ENCODE results near the gene CORT.

The CORT gene, protein sequence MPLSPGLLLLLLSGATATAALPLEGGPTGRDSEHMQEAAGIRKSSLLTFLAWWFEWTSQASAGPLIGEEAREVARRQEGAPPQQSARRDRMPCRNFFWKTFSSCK

DNA sequence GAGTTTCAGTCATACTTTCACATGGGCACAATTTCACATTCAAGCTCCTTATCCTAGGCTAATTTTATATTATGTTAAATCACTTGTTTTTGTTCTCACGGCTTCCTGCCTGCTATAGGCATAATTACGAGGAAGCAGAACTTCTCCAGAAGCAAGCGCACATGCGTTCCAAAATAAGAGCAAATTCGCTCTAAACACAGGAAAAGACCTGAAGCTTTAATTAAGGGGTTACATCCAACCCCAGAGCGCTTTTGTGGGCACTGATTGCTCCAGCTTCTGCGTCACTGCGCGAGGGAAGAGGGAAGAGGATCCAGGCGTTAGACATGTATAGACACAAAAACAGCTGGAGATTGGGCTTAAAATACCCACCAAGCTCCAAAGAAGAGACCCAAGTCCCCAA, at the start of gene CORT:
Gene CORT (plus strand): TSS at position 281 of the 400 bp plus-strand sequence. CDS start 193 bp downstream, outside the sequence.
- Histone ChIP-seq H2AFZ (ENCODE audit: low read length) (no peak within 1 kb of the TSS), H3K79me2 (ENCODE audit: insufficient read depth, low read length) (no peaks in the 10 kb centered on the region), H3K36me3 (ENCODE audit: insufficient read depth, low read length) (no peaks in the 10 kb centered on the region), H3K27me3 (ENCODE audit: insufficient read depth, low read length) (no peaks in the 10 kb centered on the region), H3K9me3 (ENCODE audit: low read length) (no peaks in the 10 kb centered on the region), H3K4me3 (ENCODE audit: low read depth, low read length, poor library complexity, severe bottlenecking) (no peak within 1 kb of the TSS), H3K4me2 (ENCODE audit: low read length) (no peak within 1 kb of the TSS), H3F3A (ENCODE audit: insufficient read depth, low read length) (no peaks in the 10 kb centered on the region), H4K20me1 (ENCODE audit: insufficient read depth, low read length) (no peaks in the 10 kb centered on the region), H3K4me1 (ENCODE audit: insufficient read depth, low read length, severe bottlenecking) (no peaks in the 10 kb centered on the region), H3K9ac (ENCODE audit: low read length) (no peak within 1 kb of the TSS), H3K9me2 (ENCODE audit: low read depth, low read length) (no peaks in the 10 kb centered on the region), H3K27ac (ENCODE audit: low read depth, low read length, poor library complexity, severe bottlenecking) (no peak within 1 kb of the TSS)
- TF ChIP-seq EZH2 (IDR thresholded peaks at IDR 0.05; ENCODE audit: borderline replicate concordance, low read length): no peak
- TF ChIP-seq, protein P1, sequence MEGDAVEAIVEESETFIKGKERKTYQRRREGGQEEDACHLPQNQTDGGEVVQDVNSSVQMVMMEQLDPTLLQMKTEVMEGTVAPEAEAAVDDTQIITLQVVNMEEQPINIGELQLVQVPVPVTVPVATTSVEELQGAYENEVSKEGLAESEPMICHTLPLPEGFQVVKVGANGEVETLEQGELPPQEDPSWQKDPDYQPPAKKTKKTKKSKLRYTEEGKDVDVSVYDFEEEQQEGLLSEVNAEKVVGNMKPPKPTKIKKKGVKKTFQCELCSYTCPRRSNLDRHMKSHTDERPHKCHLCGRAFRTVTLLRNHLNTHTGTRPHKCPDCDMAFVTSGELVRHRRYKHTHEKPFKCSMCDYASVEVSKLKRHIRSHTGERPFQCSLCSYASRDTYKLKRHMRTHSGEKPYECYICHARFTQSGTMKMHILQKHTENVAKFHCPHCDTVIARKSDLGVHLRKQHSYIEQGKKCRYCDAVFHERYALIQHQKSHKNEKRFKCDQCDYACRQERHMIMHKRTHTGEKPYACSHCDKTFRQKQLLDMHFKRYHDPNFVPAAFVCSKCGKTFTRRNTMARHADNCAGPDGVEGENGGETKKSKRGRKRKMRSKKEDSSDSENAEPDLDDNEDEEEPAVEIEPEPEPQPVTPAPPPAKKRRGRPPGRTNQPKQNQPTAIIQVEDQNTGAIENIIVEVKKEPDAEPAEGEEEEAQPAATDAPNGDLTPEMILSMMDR (IDR thresholded peaks at IDR 0.05; ENCODE audit: low read length): no peak

DNA sequence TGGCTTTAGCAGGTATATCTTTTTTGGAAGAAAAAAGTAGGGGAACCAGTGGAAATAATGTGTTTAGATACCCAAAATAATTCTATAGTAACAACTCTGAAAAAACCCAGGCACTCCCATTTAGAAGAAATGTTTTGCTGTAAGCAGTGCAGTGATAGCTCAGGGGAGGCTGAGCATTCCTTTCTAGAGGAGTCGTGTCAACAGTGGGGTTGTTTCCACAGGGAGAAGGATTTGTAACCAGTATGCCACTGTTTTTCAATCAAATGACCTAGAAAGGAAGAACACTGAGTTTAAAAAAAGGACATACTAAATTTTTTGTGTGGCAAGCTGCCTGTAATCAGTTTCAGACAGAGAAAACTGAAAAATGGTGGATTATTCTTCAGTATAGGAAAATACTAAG, 48.5 kb upstream of the CORT start:
- H3K9ac ChIP-seq (ENCODE audit: low read length): no peak overlapping the region
- no peaks in the 10 kb centered on the region for H3K9me2 ChIP-seq (ENCODE audit: low read depth, low read length)
- peaks cover 46% of the 10 kb centered on the region for H3K36me3 ChIP-seq (ENCODE audit: insufficient read depth, low read length)
- no peak overlapping the region for H2AFZ ChIP-seq (ENCODE audit: low read length)
- H3K4me1 ChIP-seq (ENCODE audit: insufficient read depth, low read length, severe bottlenecking): peaks cover 17% of the 10 kb centered on the region
- H3K9me3 ChIP-seq (ENCODE audit: low read length): no peaks in the 10 kb centered on the region
- no peak overlapping the region for H3K4me3 ChIP-seq (ENCODE audit: low read depth, low read length, poor library complexity, severe bottlenecking)
- TF ChIP-seq, protein P1 (IDR thresholded peaks at IDR 0.05; ENCODE audit: low read length): no peak
- TF ChIP-seq EZH2 (IDR thresholded peaks at IDR 0.05; ENCODE audit: borderline replicate concordance, low read length): no peak
- H3F3A ChIP-seq (ENCODE audit: insufficient read depth, low read length): no peaks in the 10 kb centered on the region
- no peaks in the 10 kb centered on the region for H3K79me2 ChIP-seq (ENCODE audit: insufficient read depth, low read length)
- no peaks in the 10 kb centered on the region for H4K20me1 ChIP-seq (ENCODE audit: insufficient read depth, low read length)
- no peaks in the 10 kb centered on the region for H3K27me3 ChIP-seq (ENCODE audit: insufficient read depth, low read length)
- H3K27ac ChIP-seq (ENCODE audit: low read depth, low read length, poor library complexity, severe bottlenecking): no peak overlapping the region
- H3K4me2 ChIP-seq (ENCODE audit: low read length): no peak overlapping the region

DNA sequence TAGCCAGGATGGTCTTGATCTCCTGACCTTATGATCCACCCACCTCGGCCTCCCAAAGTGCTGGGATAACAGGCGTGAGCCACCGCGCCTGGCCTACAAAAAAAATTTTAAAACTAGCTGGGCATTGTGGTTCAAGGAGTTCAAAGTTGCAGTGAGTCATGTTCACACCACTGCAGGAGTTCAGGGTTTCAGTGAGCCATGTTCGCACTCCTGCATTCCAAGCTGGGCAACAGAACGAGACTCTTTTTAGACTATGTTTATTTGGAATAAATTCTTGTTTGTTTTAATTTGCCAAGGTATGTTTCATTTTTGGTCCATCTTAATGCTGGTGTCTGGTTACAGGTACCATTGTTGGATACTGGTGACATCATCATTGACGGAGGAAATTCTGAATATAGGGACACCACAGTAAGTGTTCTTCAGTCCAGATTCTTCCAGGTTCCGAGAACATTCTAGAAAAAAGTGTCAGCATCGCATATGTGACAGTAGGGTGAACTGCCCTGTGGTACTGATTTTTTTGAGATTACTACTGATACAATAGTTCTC, 47.0 kb upstream of the CORT start:
- H3K9ac ChIP-seq (ENCODE audit: low read length): no peak overlapping the region
- H3K36me3 ChIP-seq (ENCODE audit: insufficient read depth, low read length): peaks cover 61% of the 10 kb centered on the region
- no peaks in the 10 kb centered on the region for H3K9me3 ChIP-seq (ENCODE audit: low read length)
- no peaks in the 10 kb centered on the region for H3F3A ChIP-seq (ENCODE audit: insufficient read depth, low read length)
- TF ChIP-seq, protein P1 (IDR thresholded peaks at IDR 0.05; ENCODE audit: low read length): no peak
- no peak for TF ChIP-seq EZH2 (IDR thresholded peaks at IDR 0.05; ENCODE audit: borderline replicate concordance, low read length)
- peaks cover 17% of the 10 kb centered on the region for H3K4me1 ChIP-seq (ENCODE audit: insufficient read depth, low read length, severe bottlenecking)
- no peaks in the 10 kb centered on the region for H3K9me2 ChIP-seq (ENCODE audit: low read depth, low read length)
- H3K79me2 ChIP-seq (ENCODE audit: insufficient read depth, low read length): no peaks in the 10 kb centered on the region
- no peak overlapping the region for H3K4me2 ChIP-seq (ENCODE audit: low read length)
- H4K20me1 ChIP-seq (ENCODE audit: insufficient read depth, low read length): no peaks in the 10 kb centered on the region
- H3K27me3 ChIP-seq (ENCODE audit: insufficient read depth, low read length): no peaks in the 10 kb centered on the region
- H3K27ac ChIP-seq (ENCODE audit: low read depth, low read length, poor library complexity, severe bottlenecking): no peak overlapping the region
- no peak overlapping the region for H2AFZ ChIP-seq (ENCODE audit: low read length)
- no peak overlapping the region for H3K4me3 ChIP-seq (ENCODE audit: low read depth, low read length, poor library complexity, severe bottlenecking)
